Mesenchymal stem cell (in vitro differentiated cells and primary cell): ENCODE measurements around the gene GLI3.

Experiments
- DNase-seq: peaks from one replicate; pipeline ENCODE4 v3.0.0-alpha.2; 2013
- H2AFZ ChIP-seq: one replicate; pipeline ENCODE4 v1.6.1; 2013; ENCODE audit warnings: low read depth, mild to moderate bottlenecking, control low read depth, inconsistent platforms, low read length, moderate library complexity
- H2AK5ac ChIP-seq: 2 replicates; pipeline ENCODE4 v1.6.1; 2013; ENCODE audit warnings: low read length, moderate library complexity, mild to moderate bottlenecking, inconsistent platforms; ENCODE audit not compliant: severe bottlenecking
- H2BK120ac ChIP-seq: one replicate; pipeline ENCODE4 v1.6.1; 2013; ENCODE audit warnings: low read depth, mild to moderate bottlenecking, inconsistent platforms, low read length, moderate library complexity
- H2BK12ac ChIP-seq, 2 experiments: one replicate each; pipeline ENCODE4 v1.6.1; 2013; ENCODE audit warnings: inconsistent platforms in 2 of 2, low read length in 2 of 2, mild to moderate bottlenecking in 2 of 2, moderate library complexity in 2 of 2, control low read depth in 1 of 2
- H2BK15ac ChIP-seq: one replicate; pipeline ENCODE4 v1.6.1; 2013; ENCODE audit warnings: mild to moderate bottlenecking, low read depth, inconsistent platforms; ENCODE audit not compliant: poor library complexity, severe bottlenecking
- H2BK5ac ChIP-seq: 2 replicates; pipeline ENCODE4 v1.6.1; 2013; ENCODE audit warnings: low read depth, mild to moderate bottlenecking, low read length, control low read depth, inconsistent platforms; ENCODE audit not compliant: poor library complexity, severe bottlenecking
- H3K14ac ChIP-seq, 2 experiments: one replicate each; pipeline ENCODE4 v1.6.1; 2013; ENCODE audit warnings: inconsistent platforms in 2 of 2, low read length in 2 of 2, control low read depth in 1 of 2, mild to moderate bottlenecking in 1 of 2, moderate library complexity in 1 of 2
- H3K18ac ChIP-seq, 2 experiments: one replicate each; pipeline ENCODE4 v1.6.1; 2013; ENCODE audit warnings: inconsistent platforms in 2 of 2, low read length in 2 of 2, control low read depth in 1 of 2, low read depth in 1 of 2, mild to moderate bottlenecking in 1 of 2
- H3K23ac ChIP-seq, 2 experiments: one replicate each; pipeline ENCODE4 v1.6.1; 2013; ENCODE audit warnings: inconsistent platforms in 2 of 2, low read length in 2 of 2, mild to moderate bottlenecking in 2 of 2, moderate library complexity in 2 of 2, control low read depth in 1 of 2
- H3K27ac ChIP-seq: 2 replicates; pipeline ENCODE4 v1.5.1; 2013; ENCODE audit warnings: mild to moderate bottlenecking, moderate library complexity, low read length, control low read depth, inconsistent platforms; ENCODE audit not compliant: poor library complexity, severe bottlenecking
- H3K27me3 ChIP-seq, 2 experiments: 2 replicates each; pipeline versions ENCODE4 v1.6.1 to v1.7.0; 2013; ENCODE audit warnings: low read length in 2 of 2, mild to moderate bottlenecking in 2 of 2, moderate library complexity in 2 of 2, control low read depth in 1 of 2, inconsistent platforms in 1 of 2; ENCODE audit not compliant: control insufficient read depth in 1 of 2, insufficient read depth in 1 of 2
- H3K36me3 ChIP-seq, 2 experiments: 2 replicates each; pipeline versions ENCODE4 v1.6.1 to v1.7.0; 2013; ENCODE audit warnings: low read length in 2 of 2, control low read depth in 1 of 2, inconsistent platforms in 1 of 2, low read depth in 1 of 2, mild to moderate bottlenecking in 1 of 2; ENCODE audit not compliant: insufficient read depth in 2 of 2, control insufficient read depth in 1 of 2
- H3K4ac ChIP-seq, 2 experiments: one replicate each; pipeline ENCODE4 v1.6.1; 2013; ENCODE audit warnings: inconsistent platforms in 2 of 2, low read length in 2 of 2, mild to moderate bottlenecking in 2 of 2, moderate library complexity in 2 of 2, control low read depth in 1 of 2, low read depth in 1 of 2
- H3K4me1 ChIP-seq: 2 replicates; pipeline ENCODE4 v1.6.1; 2013; ENCODE audit warnings: low read depth, low read length, control low read depth; ENCODE audit not compliant: control insufficient read depth, insufficient read depth
- H3K4me2 ChIP-seq: 2 replicates; pipeline ENCODE4 v1.6.1; 2013; ENCODE audit warnings: low read length, mild to moderate bottlenecking, inconsistent platforms; ENCODE audit not compliant: poor library complexity, severe bottlenecking
- H3K4me3 ChIP-seq, 2 experiments: 2 replicates each; pipeline versions ENCODE4 v1.5.1 to v1.7.0; 2013; ENCODE audit warnings: low read length in 2 of 2, mild to moderate bottlenecking in 2 of 2, control low read depth in 1 of 2, low read depth in 1 of 2; ENCODE audit not compliant: insufficient read depth in 1 of 2
- H3K79me1 ChIP-seq: replicated peaks from 2 replicates; pipeline ENCODE4 v1.6.1; 2013; ENCODE audit warnings: mild to moderate bottlenecking, control low read depth, low read length, inconsistent platforms; ENCODE audit not compliant: poor library complexity, severe bottlenecking
- H3K9ac ChIP-seq: 2 replicates; pipeline ENCODE4 v1.7.0; 2013; ENCODE audit warnings: mild to moderate bottlenecking, low read length, moderate library complexity
- H3K9me3 ChIP-seq: 2 replicates; pipeline ENCODE4 v1.7.0; 2013; ENCODE audit warnings: mild to moderate bottlenecking, low read length; ENCODE audit not compliant: control insufficient read depth
- H4K8ac ChIP-seq: one replicate; pipeline ENCODE4 v1.6.1; 2013; ENCODE audit warnings: inconsistent platforms, mild to moderate bottlenecking, low read length, moderate library complexity
- H4K91ac ChIP-seq: one replicate; pipeline ENCODE4 v1.6.1; 2013; ENCODE audit warnings: mild to moderate bottlenecking, low read length, inconsistent platforms
- WGBS: methylation state at CpG from one replicate; pipeline ENCODE4 v1.1.7; 2013; ENCODE audit warnings: mixed read lengths; 5-methylcytosine and 5-hydroxymethylcytosine counted together

Gene GLI3

DNA sequence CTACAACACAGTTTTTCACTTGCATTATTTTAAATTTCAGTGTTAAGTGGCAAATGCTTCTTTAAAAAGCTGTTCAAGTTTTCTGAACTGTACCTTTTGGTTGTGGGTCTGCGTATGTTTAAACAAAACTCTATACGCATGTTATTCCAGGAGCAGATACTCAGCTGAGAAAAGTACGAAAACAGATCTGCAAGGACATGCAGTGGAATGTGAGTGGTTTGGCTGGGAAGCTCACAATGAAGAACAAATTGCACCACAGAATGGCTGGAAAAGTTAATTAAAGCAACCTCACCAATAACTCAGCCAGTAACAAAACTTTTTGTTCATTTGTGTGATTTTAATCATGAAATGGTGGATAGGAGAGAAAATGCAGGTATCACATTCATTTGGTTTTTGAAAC, 17.6 kb downstream of the GLI3 start:
- Histone ChIP-seq H3K9me3 (no peaks in the 10 kb centered on the region), H4K91ac (no peak overlapping the region), H3K4me3 (peak overlapping the region in 1 of 2 experiments; percentile 26), H2BK12ac (no peak overlapping the region), H2AFZ (no peak overlapping the region), H3K79me1 (peaks cover 8% of the 10 kb centered on the region), H3K4me1 (peaks cover 3% of the 10 kb centered on the region), H3K14ac (no peak overlapping the region), H3K36me3 (peaks cover 4 to 46% of the 10 kb centered on the region in 2 experiments), H3K4me2 (no peak overlapping the region), H2BK120ac (no peak overlapping the region), H3K9ac (peak overlapping the region; percentile 72), H2BK15ac (no peak overlapping the region), H4K8ac (no peak overlapping the region), H3K23ac (no peak overlapping the region), H2BK5ac (no peak overlapping the region), H3K18ac (no peak overlapping the region), H3K4ac (no peak overlapping the region), H3K27me3 (no peaks in the 10 kb centered on the region), H2AK5ac (no peak overlapping the region), H3K27ac (no peak overlapping the region)
- WGBS = 84% methylated on average over 2 of the region's 3 CpGs
- DNase-seq = no peak

DNA sequence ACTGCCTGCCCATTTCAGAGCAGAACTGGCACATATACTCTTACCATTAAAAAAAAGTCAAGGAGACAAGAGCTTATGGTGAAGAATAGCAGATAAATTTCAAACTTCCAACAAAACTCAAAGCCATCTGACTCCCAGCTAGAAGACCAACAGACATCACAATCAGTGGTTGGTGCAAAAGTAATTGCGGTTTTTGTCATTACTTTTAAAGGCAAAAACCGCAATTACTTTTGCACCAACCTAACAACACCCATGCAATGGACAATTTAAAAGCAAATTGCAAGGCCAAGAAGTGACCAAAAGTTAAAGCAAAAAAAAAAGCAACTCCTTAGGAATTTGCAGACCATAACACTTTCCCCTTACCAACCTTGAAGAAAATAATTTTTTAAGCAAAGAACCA, 18.8 kb downstream of the GLI3 start:
- Histone ChIP-seq H3K14ac (no peak overlapping the region), H4K8ac (no peak overlapping the region), H2AK5ac (no peak overlapping the region), H3K23ac (no peak overlapping the region), H3K9me3 (no peaks in the 10 kb centered on the region), H2BK12ac (no peak overlapping the region), H3K18ac (no peak overlapping the region), H4K91ac (no peak overlapping the region), H2BK15ac (no peak overlapping the region), H3K27me3 (no peaks in the 10 kb centered on the region), H2AFZ (no peak overlapping the region), H3K4ac (no peak overlapping the region), H3K27ac (no peak overlapping the region), H2BK120ac (no peak overlapping the region), H3K9ac (peak overlapping the region; percentile 77), H3K4me1 (peaks cover 3% of the 10 kb centered on the region), H3K79me1 (peaks cover 10% of the 10 kb centered on the region), H3K36me3 (peaks cover 4 to 51% of the 10 kb centered on the region in 2 experiments), H2BK5ac (no peak overlapping the region), H3K4me2 (no peak overlapping the region), H3K4me3 (peak overlapping the region in 1 of 2 experiments; percentile 59)
- 99% methylated on average over 2 of the region's 2 CpGs for WGBS
- no peak for DNase-seq

DNA sequence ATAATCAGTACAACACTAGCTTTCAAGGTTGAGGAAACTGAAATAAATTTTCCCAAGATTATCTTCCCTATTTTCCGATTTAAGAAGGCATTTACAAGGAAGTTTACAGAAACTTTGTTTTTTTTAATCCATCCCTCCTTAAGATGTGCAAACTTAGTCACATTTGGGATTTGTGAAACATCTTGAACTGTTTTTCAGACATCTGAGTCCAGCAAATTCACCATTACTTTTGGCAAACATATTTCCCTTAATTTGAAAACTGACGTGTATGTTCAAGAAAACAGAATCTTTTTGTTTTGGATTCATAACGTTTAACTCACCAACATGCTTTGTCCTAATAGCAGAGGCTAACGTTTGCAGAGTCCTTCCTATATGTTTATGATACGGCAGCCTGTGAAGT, 19.5 kb downstream of the GLI3 start:
- Histone ChIP-seq H4K91ac (no peak overlapping the region), H3K36me3 (peaks cover 4 to 51% of the 10 kb centered on the region in 2 experiments), H3K79me1 (peaks cover 10% of the 10 kb centered on the region), H2BK15ac (no peak overlapping the region), H3K14ac (no peak overlapping the region), H2BK12ac (no peak overlapping the region), H2BK5ac (no peak overlapping the region), H3K4me1 (no peaks in the 10 kb centered on the region), H3K23ac (no peak overlapping the region), H3K4me2 (no peak overlapping the region), H2AK5ac (no peak overlapping the region), H3K18ac (no peak overlapping the region), H3K27me3 (no peaks in the 10 kb centered on the region), H3K27ac (no peak overlapping the region), H3K4me3 (peak overlapping the region in 1 of 2 experiments; percentile 57), H4K8ac (no peak overlapping the region), H3K4ac (no peak overlapping the region), H2AFZ (no peak overlapping the region), H3K9ac (peak overlapping the region; percentile 77), H2BK120ac (no peak overlapping the region), H3K9me3 (no peaks in the 10 kb centered on the region)
- no peak for DNase-seq
- 91% methylated on average over 5 of the region's 5 CpGs for WGBS

DNA sequence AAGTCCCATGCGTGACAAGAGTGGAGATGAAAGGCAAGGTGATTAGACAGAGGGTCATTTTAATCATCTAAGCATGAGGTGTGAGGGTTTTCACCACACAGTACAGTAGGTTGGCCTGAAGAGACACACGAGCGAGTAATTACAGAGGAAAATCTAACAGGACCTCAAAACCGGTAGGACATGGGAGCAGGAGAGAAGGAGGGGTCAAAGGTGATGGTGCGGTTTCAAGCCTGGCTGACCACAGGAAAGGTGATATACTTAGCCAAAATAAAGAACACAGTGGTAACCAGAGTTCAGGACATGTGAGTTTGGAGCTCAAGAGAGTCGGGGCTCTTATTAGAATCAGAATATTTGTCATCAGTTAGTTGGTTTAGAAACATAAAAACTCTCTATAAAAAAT, 20.0 kb downstream of the GLI3 start:
- Histone ChIP-seq H2BK15ac (no peak overlapping the region), H2BK12ac (no peak overlapping the region), H2BK120ac (no peak overlapping the region), H3K4me3 (peak overlapping the region in 1 of 2 experiments; percentile 57), H3K4me1 (no peaks in the 10 kb centered on the region), H3K9me3 (no peaks in the 10 kb centered on the region), H3K4me2 (no peak overlapping the region), H3K23ac (no peak overlapping the region), H3K14ac (no peak overlapping the region), H3K4ac (no peak overlapping the region), H4K8ac (no peak overlapping the region), H3K18ac (no peak overlapping the region), H2BK5ac (no peak overlapping the region), H2AK5ac (no peak overlapping the region), H2AFZ (no peak overlapping the region), H3K27me3 (no peaks in the 10 kb centered on the region), H3K9ac (peak overlapping the region; percentile 77), H4K91ac (no peak overlapping the region), H3K27ac (no peak overlapping the region), H3K79me1 (peaks cover 10% of the 10 kb centered on the region), H3K36me3 (peaks cover 4 to 49% of the 10 kb centered on the region in 2 experiments)
- 82% methylated on average over 5 of the region's 6 CpGs for WGBS
- DNase-seq = no peak
